H1 (cell line): Measurements from ENCODE around the gene LRPPRC. TPM values are rescaled to one million over a fixed set of nuclear protein-coding genes. Genes with fewer than 3 reads are reported as not detected.
A peak's percentile ranks its signal among the peaks of the same experiment; 100 is the strongest.

ENCODE experiments used
- ASH2L ChIP-seq: fragments of 200-600, 300-600 bp; sonication (generic); IDR thresholded peaks from one replicate; pipeline ENCODE4 v1.7.1; 2017; ENCODE audit warnings: low read length
- ATF3 ChIP-seq: IDR thresholded peaks from 2 replicates; pipeline ENCODE4 v1.6.1; 2011; ENCODE audit warnings: low read depth, mild to moderate bottlenecking, low read length; ENCODE audit not compliant: insufficient read depth
- GTF2F1 ChIP-seq: IDR thresholded peaks from 2 replicates; pipeline ENCODE4 v1.6.1; 2012; ENCODE audit warnings: low read depth, low read length, improper control_type of control experiment, borderline replicate concordance
- KDM4A ChIP-seq: IDR thresholded peaks from one replicate; pipeline ENCODE4 v1.7.1; 2012; ENCODE audit warnings: low read depth, mild to moderate bottlenecking, moderate library complexity, low read length, inconsistent platforms; ENCODE audit not compliant: severe bottlenecking
- MAX ChIP-seq: IDR thresholded peaks from 2 replicates; pipeline ENCODE4 v1.6.1; 2012; ENCODE audit warnings: inconsistent platforms
- PHF8 ChIP-seq: fragments of 200-600 bp; sonication (generic); conservative IDR thresholded peaks from 2 replicates; pipeline ENCODE4 v1.7.1; 2012; ENCODE audit warnings: low read depth, mild to moderate bottlenecking, inconsistent platforms, low read length, moderate library complexity
- RXRA ChIP-seq: IDR thresholded peaks from 2 replicates; pipeline ENCODE4 v1.6.1; 2011; ENCODE audit warnings: low read depth, mild to moderate bottlenecking, low read length, moderate library complexity; ENCODE audit not compliant: insufficient read depth
- SIN3A ChIP-seq, 2 experiments: IDR thresholded peaks in 1 of 2; conservative IDR thresholded peaks in 1 of 2; 2 replicates each; pipeline ENCODE4 v1.6.1; 2011 to 2012; ENCODE audit warnings: low read length in 2 of 2, improper control_type of control experiment in 1 of 2, low read depth in 1 of 2, mild to moderate bottlenecking in 1 of 2
- SP2 ChIP-seq: IDR thresholded peaks from 2 replicates; pipeline ENCODE4 v1.6.1; 2012; ENCODE audit warnings: mild to moderate bottlenecking, low read length, inconsistent platforms
- polyA plus RNA-seq, 7 experiments: library from polyadenylated mRNA; depleted of rRNA in 3 of 7; stranded (reverse) in 5 of 7; unstranded in 2 of 7; fragments of >200 nt in 5 of 7; fragments of 200-250 nt in 2 of 7; gene quantifications; 1 replicate in 5 of 7; 2 replicates in 1 of 7; 4 replicates in 1 of 7; pipeline versions ENCODE4 v1.2.1 to v1.2.3, GENCODE V29; 2011 to 2013; ENCODE audit warnings: missing spikeins in 2 of 7, mixed read lengths in 2 of 7
- total RNA-seq: library from RNA; stranded (reverse); fragmentation: NEBNext Ultra II Directional; extraction: Animal tissue kit (Norgen Biotek cat#: 25700); gene quantifications from 2 replicates; pipeline ENCODE4 v1.2.1, GENCODE V29; 2021

LRPPRC gene
- total and polyA plus RNA-seq, 2 of the 8 experiments (the other 6 are each of a cell fraction or from before 2014, with no cell fraction given), result 43.4 to 167 TPM

GRCh38 chr2:43995733-43996533 is at the start of gene LRPPRC (continued):
- TF ChIP-seq SIN3A (conservative IDR thresholded peaks at IDR 0.05 in 1 of 2, IDR thresholded peaks at IDR 0.05 in 1 of 2; ENCODE audit: low read depth in 1 of 2, low read length in 2 of 2) (peak in 1 of 2 experiments; percentile 74; a peak in 2 of 4 replicates), ASH2L (peak; percentile 76), MAX (peak; percentile 89), PHF8 (peak; percentile 88), ATF3 (0 out of 2 replicates have a peak, but pooled peaks have one; percentile 34), KDM4A (no peak), SP2 (no peak), RXRA (no peak), GTF2F1 (peak; percentile 85)
